ENCODE measurements around the gene PRPS1. TPM values are rescaled to one million over a fixed set of nuclear protein-coding genes. Genes with fewer than 3 reads are reported as not detected.

Gene PRPS1
- total RNA-seq, 1 experiment from 2014 or later: 126 TPM

DNA sequence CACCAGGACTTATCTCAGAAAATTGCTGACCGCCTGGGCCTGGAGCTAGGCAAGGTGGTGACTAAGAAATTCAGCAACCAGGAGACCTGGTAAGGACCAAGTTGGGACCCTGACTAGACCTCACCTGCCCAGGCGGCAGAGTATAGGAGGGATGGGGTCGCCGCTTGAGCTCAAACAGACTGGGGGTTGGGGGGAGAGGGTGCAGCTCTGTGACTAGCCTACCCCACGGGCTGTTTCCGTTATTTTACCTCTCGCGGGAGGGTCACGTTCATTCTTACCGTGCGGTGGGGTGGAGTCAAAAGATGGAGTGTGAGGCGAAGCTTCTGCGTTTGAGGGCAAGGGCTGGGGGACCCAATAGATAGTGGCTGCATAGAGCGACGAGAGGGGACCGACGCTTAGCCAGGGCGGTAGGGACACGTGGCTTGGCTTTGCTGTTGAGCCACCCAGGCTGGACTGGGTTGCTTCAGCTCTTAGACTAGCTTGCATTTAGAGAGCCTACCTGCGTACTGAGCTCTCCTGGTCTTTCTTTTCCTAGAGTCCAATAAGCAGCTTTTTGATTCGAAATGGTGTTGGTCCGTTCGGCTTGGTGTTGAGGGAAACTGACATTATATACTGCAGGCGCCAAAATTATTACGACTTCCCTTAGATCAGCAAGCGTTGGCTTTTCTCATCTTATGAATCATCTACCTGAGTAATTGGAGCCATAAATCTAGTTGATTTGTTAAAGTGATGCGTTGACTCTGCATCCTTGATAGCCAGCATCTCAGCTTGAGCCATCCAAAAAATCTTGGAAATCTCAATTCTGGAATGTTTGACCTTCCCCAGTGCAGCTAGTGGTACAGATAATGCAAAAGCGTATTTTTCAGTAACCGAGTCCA lies 591 bp downstream of the PRPS1 start:
- Mint-ChIP-seq H3K27me3 (ENCODE audit: low read depth) (no peaks in the 10 kb centered on the region; the same call in 1 of the 2 replicates), H3K36me3 (0 out of 2 replicates have a peak, but pooled peaks cover 4% of the 10 kb centered on the region), H3K9me3 (no peaks in the 10 kb centered on the region), H3K27ac (peak overlapping the region; percentile 79), H3K4me3 (peak overlapping the region; percentile 92), H3K4me1 (peaks cover 24% of the 10 kb centered on the region)
- ChIA-PET CTCF (interaction anchor here (0.9 to 2.8 kb wide), 10 partner anchors 26 to 178 kb away, joined by 3 to 16 read pairs (median 5); partner anchors contain the start of genes NCBP2L and TSC22D3), POLR2A (interaction anchor here (1.0 to 2.3 kb wide), 7 partner anchors 26 to 178 kb away, joined by 3 to 9 read pairs (median 4); no protein-coding TSS in a partner anchor)
- peak; percentile 13 for ATAC-seq
- no peak for TF ChIP-seq SMAD3 (CRISPR knock-in tag; IDR thresholded peaks at IDR 0.05; ENCODE audit: borderline replicate concordance)
- TF ChIP-seq SMAD4 (CRISPR knock-in tag; IDR thresholded peaks at IDR 0.05): no peak
- TF ChIP-seq GABPB1 (CRISPR knock-in tag; IDR thresholded peaks at IDR 0.05): no peak
- no peak for TF ChIP-seq JAZF1 (CRISPR knock-in tag; IDR thresholded peaks at IDR 0.05)
- TF ChIP-seq ETV6 (CRISPR knock-in tag; IDR thresholded peaks at IDR 0.05): no peak
- TF ChIP-seq, protein P1, sequence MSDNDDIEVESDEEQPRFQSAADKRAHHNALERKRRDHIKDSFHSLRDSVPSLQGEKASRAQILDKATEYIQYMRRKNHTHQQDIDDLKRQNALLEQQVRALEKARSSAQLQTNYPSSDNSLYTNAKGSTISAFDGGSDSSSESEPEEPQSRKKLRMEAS (CRISPR knock-in tag; IDR thresholded peaks at IDR 0.05): no peak
- TF ChIP-seq, protein P2, sequence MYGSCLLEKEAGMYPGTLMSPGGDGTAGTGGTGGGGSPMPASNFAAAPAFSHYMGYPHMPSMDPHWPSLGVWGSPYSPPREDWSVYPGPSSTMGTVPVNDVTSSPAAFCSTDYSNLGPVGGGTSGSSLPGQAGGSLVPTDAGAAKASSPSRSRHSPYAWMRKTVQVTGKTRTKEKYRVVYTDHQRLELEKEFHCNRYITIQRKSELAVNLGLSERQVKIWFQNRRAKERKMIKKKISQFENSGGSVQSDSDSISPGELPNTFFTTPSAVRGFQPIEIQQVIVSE (CRISPR knock-in tag; IDR thresholded peaks at IDR 0.05; ENCODE audit: borderline replicate concordance): no peak
- TF ChIP-seq MYBL2 (CRISPR knock-in tag; IDR thresholded peaks at IDR 0.05): no peak
- TF ChIP-seq, protein P3, sequence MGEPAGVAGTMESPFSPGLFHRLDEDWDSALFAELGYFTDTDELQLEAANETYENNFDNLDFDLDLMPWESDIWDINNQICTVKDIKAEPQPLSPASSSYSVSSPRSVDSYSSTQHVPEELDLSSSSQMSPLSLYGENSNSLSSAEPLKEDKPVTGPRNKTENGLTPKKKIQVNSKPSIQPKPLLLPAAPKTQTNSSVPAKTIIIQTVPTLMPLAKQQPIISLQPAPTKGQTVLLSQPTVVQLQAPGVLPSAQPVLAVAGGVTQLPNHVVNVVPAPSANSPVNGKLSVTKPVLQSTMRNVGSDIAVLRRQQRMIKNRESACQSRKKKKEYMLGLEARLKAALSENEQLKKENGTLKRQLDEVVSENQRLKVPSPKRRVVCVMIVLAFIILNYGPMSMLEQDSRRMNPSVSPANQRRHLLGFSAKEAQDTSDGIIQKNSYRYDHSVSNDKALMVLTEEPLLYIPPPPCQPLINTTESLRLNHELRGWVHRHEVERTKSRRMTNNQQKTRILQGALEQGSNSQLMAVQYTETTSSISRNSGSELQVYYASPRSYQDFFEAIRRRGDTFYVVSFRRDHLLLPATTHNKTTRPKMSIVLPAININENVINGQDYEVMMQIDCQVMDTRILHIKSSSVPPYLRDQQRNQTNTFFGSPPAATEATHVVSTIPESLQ (CRISPR knock-in tag; IDR thresholded peaks at IDR 0.05): no peak
- TF ChIP-seq GRHL2 (CRISPR knock-in tag; IDR thresholded peaks at IDR 0.05; ENCODE audit: insufficient replicate concordance, severe bottlenecking): no peak
- TF ChIP-seq, protein P4, sequence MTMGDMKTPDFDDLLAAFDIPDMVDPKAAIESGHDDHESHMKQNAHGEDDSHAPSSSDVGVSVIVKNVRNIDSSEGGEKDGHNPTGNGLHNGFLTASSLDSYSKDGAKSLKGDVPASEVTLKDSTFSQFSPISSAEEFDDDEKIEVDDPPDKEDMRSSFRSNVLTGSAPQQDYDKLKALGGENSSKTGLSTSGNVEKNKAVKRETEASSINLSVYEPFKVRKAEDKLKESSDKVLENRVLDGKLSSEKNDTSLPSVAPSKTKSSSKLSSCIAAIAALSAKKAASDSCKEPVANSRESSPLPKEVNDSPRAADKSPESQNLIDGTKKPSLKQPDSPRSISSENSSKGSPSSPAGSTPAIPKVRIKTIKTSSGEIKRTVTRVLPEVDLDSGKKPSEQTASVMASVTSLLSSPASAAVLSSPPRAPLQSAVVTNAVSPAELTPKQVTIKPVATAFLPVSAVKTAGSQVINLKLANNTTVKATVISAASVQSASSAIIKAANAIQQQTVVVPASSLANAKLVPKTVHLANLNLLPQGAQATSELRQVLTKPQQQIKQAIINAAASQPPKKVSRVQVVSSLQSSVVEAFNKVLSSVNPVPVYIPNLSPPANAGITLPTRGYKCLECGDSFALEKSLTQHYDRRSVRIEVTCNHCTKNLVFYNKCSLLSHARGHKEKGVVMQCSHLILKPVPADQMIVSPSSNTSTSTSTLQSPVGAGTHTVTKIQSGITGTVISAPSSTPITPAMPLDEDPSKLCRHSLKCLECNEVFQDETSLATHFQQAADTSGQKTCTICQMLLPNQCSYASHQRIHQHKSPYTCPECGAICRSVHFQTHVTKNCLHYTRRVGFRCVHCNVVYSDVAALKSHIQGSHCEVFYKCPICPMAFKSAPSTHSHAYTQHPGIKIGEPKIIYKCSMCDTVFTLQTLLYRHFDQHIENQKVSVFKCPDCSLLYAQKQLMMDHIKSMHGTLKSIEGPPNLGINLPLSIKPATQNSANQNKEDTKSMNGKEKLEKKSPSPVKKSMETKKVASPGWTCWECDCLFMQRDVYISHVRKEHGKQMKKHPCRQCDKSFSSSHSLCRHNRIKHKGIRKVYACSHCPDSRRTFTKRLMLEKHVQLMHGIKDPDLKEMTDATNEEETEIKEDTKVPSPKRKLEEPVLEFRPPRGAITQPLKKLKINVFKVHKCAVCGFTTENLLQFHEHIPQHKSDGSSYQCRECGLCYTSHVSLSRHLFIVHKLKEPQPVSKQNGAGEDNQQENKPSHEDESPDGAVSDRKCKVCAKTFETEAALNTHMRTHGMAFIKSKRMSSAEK (CRISPR knock-in tag; IDR thresholded peaks at IDR 0.05; ENCODE audit: borderline replicate concordance): no peak
- TF ChIP-seq ZBTB21 (CRISPR knock-in tag; IDR thresholded peaks at IDR 0.05; ENCODE audit: borderline replicate concordance): no peak
- TF ChIP-seq, protein P5, sequence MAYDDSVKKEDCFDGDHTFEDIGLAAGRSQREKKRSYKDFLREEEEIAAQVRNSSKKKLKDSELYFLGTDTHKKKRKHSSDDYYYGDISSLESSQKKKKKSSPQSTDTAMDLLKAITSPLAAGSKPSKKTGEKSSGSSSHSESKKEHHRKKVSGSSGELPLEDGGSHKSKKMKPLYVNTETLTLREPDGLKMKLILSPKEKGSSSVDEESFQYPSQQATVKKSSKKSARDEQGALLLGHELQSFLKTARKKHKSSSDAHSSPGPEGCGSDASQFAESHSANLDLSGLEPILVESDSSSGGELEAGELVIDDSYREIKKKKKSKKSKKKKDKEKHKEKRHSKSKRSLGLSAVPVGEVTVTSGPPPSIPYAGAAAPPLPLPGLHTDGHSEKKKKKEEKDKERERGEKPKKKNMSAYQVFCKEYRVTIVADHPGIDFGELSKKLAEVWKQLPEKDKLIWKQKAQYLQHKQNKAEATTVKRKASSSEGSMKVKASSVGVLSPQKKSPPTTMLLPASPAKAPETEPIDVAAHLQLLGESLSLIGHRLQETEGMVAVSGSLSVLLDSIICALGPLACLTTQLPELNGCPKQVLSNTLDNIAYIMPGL (CRISPR knock-in tag; IDR thresholded peaks at IDR 0.05): no peak
- TF ChIP-seq, protein P6, sequence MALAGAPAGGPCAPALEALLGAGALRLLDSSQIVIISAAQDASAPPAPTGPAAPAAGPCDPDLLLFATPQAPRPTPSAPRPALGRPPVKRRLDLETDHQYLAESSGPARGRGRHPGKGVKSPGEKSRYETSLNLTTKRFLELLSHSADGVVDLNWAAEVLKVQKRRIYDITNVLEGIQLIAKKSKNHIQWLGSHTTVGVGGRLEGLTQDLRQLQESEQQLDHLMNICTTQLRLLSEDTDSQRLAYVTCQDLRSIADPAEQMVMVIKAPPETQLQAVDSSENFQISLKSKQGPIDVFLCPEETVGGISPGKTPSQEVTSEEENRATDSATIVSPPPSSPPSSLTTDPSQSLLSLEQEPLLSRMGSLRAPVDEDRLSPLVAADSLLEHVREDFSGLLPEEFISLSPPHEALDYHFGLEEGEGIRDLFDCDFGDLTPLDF (CRISPR knock-in tag; IDR thresholded peaks at IDR 0.05): no peak
- TF ChIP-seq, protein P7, sequence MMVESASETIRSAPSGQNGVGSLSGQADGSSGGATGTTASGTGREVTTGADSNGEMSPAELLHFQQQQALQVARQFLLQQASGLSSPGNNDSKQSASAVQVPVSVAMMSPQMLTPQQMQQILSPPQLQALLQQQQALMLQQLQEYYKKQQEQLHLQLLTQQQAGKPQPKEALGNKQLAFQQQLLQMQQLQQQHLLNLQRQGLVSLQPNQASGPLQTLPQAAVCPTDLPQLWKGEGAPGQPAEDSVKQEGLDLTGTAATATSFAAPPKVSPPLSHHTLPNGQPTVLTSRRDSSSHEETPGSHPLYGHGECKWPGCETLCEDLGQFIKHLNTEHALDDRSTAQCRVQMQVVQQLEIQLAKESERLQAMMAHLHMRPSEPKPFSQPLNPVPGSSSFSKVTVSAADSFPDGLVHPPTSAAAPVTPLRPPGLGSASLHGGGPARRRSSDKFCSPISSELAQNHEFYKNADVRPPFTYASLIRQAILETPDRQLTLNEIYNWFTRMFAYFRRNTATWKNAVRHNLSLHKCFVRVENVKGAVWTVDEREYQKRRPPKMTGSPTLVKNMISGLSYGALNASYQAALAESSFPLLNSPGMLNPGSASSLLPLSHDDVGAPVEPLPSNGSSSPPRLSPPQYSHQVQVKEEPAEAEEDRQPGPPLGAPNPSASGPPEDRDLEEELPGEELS (CRISPR knock-in tag; IDR thresholded peaks at IDR 0.05): no peak
- TF ChIP-seq GTF2I (CRISPR knock-in tag; conservative IDR thresholded peaks at IDR 0.05): no peak
- TF ChIP-seq, protein P8, sequence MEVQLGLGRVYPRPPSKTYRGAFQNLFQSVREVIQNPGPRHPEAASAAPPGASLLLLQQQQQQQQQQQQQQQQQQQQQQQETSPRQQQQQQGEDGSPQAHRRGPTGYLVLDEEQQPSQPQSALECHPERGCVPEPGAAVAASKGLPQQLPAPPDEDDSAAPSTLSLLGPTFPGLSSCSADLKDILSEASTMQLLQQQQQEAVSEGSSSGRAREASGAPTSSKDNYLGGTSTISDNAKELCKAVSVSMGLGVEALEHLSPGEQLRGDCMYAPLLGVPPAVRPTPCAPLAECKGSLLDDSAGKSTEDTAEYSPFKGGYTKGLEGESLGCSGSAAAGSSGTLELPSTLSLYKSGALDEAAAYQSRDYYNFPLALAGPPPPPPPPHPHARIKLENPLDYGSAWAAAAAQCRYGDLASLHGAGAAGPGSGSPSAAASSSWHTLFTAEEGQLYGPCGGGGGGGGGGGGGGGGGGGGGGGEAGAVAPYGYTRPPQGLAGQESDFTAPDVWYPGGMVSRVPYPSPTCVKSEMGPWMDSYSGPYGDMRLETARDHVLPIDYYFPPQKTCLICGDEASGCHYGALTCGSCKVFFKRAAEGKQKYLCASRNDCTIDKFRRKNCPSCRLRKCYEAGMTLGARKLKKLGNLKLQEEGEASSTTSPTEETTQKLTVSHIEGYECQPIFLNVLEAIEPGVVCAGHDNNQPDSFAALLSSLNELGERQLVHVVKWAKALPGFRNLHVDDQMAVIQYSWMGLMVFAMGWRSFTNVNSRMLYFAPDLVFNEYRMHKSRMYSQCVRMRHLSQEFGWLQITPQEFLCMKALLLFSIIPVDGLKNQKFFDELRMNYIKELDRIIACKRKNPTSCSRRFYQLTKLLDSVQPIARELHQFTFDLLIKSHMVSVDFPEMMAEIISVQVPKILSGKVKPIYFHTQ (CRISPR knock-in tag; IDR thresholded peaks at IDR 0.05): no peak
- TF ChIP-seq NFYB (CRISPR knock-in tag; conservative IDR thresholded peaks at IDR 0.05; ENCODE audit: low read depth): no peak
- peak; percentile 17 for DNase-seq (ENCODE audit: low spot score)
